Measurements from ENCODE around the gene ALPG. TPM values are rescaled to one million over a fixed set of nuclear protein-coding genes. Genes with fewer than 3 reads are reported as not detected.
"Not testable (repeated sequence)": the region's sequence is repeated elsewhere in the genome, so short reads cannot be mapped to it uniquely, and the experiment has no call there.

ALPG gene
- total RNA-seq = not detected in 2 replicates
- long read RNA-seq = 0 reads

- no peak for TF ChIP-seq CTCF (IDR thresholded peaks at IDR 0.05; ENCODE audit: unreplicated experiment)
- Mint-ChIP-seq H3K9me3 (ENCODE audit: low read depth) (no peaks in the 10 kb centered on the region), H3K27ac (peak within 1 kb of the TSS; percentile 37), H3K36me3 (ENCODE audit: insufficient read depth) (no peaks in the 10 kb centered on the region), H3K4me1 (ENCODE audit: low read depth) (peaks cover 2% of the 10 kb centered on the region), H3K27me3 (peaks cover 24% of the 10 kb centered on the region), H3K4me3 (ENCODE audit: low read depth) (no peak within 1 kb of the TSS)
- no peak for DNase-seq (ENCODE audit: low spot score, unreplicated experiment)
Observed at GRCh38 chr2:232406556-232407310, at the start of gene ALPG. ALPG (plus strand) TSS chr2:232406844; CDS start chr2:232406895, 51 bp downstream.

GRCh38 chr2:232361646-232362045 is 45.0 kb upstream of the ALPG start:
- no peak overlapping the region for H3K4me3 Mint-ChIP-seq (ENCODE audit: low read depth)
- H3K9me3 Mint-ChIP-seq (ENCODE audit: low read depth) = no peaks in the 10 kb centered on the region
- H3K36me3 Mint-ChIP-seq (ENCODE audit: insufficient read depth) = no peaks in the 10 kb centered on the region
- no peak for TF ChIP-seq CTCF (IDR thresholded peaks at IDR 0.05; ENCODE audit: unreplicated experiment)
- H3K27ac Mint-ChIP-seq = no peak overlapping the region
- no peaks in the 10 kb centered on the region for H3K27me3 Mint-ChIP-seq
- H3K4me1 Mint-ChIP-seq (ENCODE audit: low read depth) = no peaks in the 10 kb centered on the region
- DNase-seq (ENCODE audit: low spot score, unreplicated experiment) = no peak

GRCh38 chr2:232362174-232362900 is 44.3 kb upstream of the ALPG start:
- Mint-ChIP-seq H3K27me3 (no peaks in the 10 kb centered on the region), H3K4me3 (ENCODE audit: low read depth) (no peak overlapping the region), H3K36me3 (ENCODE audit: insufficient read depth) (no peaks in the 10 kb centered on the region), H3K9me3 (ENCODE audit: low read depth) (no peaks in the 10 kb centered on the region), H3K4me1 (ENCODE audit: low read depth) (peaks cover 2% of the 10 kb centered on the region), H3K27ac (no peak overlapping the region)
- DNase-seq (ENCODE audit: low spot score, unreplicated experiment) = no peak
- TF ChIP-seq CTCF (IDR thresholded peaks at IDR 0.05; ENCODE audit: unreplicated experiment) = no peak

- H3K27me3 Mint-ChIP-seq; H3K4me3 Mint-ChIP-seq (ENCODE audit: low read depth); H3K36me3 Mint-ChIP-seq (ENCODE audit: insufficient read depth); DNase-seq (ENCODE audit: low spot score, unreplicated experiment); H3K9me3 Mint-ChIP-seq (ENCODE audit: low read depth); H3K4me1 Mint-ChIP-seq (ENCODE audit: low read depth): not testable (repeated sequence)
- H3K27ac Mint-ChIP-seq = peak overlapping the region; percentile 20
Observed at GRCh38 chr2:232363064-232363783, 43.4 kb upstream of the ALPG start.

GRCh38 chr2:232363784-232364615 is 42.6 kb upstream of the ALPG start:
- Mint-ChIP-seq H3K36me3 (ENCODE audit: insufficient read depth) (no peaks in the 10 kb centered on the region), H3K4me3 (ENCODE audit: low read depth) (no peak overlapping the region), H3K27me3 (no peaks in the 10 kb centered on the region), H3K9me3 (ENCODE audit: low read depth) (no peaks in the 10 kb centered on the region), H3K27ac (no peak overlapping the region), H3K4me1 (ENCODE audit: low read depth) (peaks cover 2% of the 10 kb centered on the region)
- no peak for DNase-seq (ENCODE audit: low spot score, unreplicated experiment)
- TF ChIP-seq CTCF (IDR thresholded peaks at IDR 0.05; ENCODE audit: unreplicated experiment) = no peak

- H3K9me3 Mint-ChIP-seq (ENCODE audit: low read depth); H3K4me3 Mint-ChIP-seq (ENCODE audit: low read depth); H3K36me3 Mint-ChIP-seq (ENCODE audit: insufficient read depth); H3K27ac Mint-ChIP-seq; H3K4me1 Mint-ChIP-seq (ENCODE audit: low read depth); H3K27me3 Mint-ChIP-seq; DNase-seq (ENCODE audit: low spot score, unreplicated experiment): not testable (repeated sequence)
Observed at GRCh38 chr2:232364806-232365594, 41.6 kb upstream of the ALPG start.

Measured in progenitor cell of endocrine pancreas (in vitro differentiated cells).